Measurements from ENCODE around the gene SLC23A1. TPM values are rescaled to one million over a fixed set of nuclear protein-coding genes. Genes with fewer than 3 reads are reported as not detected.

Gene SLC23A1
- total and polyA plus RNA-seq, 2 of the 13 experiments (the other 11 are each of a cell fraction or from before 2014, with no cell fraction given), result 6.0 to 6.6 TPM

DNA sequence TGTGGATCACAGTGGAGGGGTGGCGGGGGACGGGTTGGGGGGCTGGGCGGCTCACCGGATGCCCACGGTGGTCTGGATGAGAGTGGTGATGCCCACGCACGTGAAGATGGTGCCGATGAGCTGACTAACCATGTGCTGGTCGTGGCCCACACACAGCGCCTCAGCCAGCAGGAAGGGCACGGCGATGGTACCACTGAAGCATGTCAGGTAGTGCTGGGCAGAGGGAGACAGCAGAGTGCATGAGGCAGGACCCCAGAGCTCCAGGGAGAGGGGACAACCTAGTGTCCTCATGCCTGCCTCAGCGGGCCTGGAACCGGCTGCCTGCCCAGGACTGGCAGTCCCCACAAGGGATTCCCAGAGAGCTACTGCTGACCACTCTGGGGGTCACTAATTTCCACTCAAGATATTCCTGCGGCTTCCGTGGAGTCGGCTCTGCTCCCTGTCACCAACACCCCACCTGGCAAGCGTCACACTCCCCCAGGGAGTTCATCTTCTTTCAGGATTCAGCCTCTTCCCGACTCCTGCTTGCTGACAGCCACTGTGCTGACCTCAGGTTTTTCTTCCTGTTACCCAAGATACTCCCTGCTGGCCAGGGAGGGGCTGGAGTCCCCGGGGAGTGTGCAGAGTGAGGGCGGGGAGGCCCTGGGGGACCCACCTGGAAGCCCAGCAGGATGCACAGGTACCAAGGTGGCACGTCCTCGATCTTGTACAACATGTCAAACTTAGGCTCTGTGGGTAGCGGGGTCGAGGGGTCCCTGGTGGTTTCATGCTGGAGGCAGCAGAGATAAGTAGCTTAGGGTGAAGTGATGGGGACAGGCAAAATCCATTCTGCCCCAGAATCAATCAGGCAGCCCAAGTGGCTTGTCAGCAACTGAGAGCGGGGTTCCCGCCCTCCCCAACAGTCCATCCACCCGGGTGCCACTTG, 998 bp downstream of the SLC23A1 start (continued):
- no peak for TF ChIP-seq GABPB1 (CRISPR knock-in tag; IDR thresholded peaks at IDR 0.05)
- no peak for TF ChIP-seq RNF2 (conservative IDR thresholded peaks at IDR 0.05; ENCODE audit: low read depth)
- TF ChIP-seq, protein P1, sequence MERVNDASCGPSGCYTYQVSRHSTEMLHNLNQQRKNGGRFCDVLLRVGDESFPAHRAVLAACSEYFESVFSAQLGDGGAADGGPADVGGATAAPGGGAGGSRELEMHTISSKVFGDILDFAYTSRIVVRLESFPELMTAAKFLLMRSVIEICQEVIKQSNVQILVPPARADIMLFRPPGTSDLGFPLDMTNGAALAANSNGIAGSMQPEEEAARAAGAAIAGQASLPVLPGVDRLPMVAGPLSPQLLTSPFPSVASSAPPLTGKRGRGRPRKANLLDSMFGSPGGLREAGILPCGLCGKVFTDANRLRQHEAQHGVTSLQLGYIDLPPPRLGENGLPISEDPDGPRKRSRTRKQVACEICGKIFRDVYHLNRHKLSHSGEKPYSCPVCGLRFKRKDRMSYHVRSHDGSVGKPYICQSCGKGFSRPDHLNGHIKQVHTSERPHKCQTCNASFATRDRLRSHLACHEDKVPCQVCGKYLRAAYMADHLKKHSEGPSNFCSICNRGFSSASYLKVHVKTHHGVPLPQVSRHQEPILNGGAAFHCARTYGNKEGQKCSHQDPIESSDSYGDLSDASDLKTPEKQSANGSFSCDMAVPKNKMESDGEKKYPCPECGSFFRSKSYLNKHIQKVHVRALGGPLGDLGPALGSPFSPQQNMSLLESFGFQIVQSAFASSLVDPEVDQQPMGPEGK (CRISPR knock-in tag; IDR thresholded peaks at IDR 0.05), result peak; percentile 40; the same call in 1 of the 2 replicates
- TF ChIP-seq, protein P2, sequence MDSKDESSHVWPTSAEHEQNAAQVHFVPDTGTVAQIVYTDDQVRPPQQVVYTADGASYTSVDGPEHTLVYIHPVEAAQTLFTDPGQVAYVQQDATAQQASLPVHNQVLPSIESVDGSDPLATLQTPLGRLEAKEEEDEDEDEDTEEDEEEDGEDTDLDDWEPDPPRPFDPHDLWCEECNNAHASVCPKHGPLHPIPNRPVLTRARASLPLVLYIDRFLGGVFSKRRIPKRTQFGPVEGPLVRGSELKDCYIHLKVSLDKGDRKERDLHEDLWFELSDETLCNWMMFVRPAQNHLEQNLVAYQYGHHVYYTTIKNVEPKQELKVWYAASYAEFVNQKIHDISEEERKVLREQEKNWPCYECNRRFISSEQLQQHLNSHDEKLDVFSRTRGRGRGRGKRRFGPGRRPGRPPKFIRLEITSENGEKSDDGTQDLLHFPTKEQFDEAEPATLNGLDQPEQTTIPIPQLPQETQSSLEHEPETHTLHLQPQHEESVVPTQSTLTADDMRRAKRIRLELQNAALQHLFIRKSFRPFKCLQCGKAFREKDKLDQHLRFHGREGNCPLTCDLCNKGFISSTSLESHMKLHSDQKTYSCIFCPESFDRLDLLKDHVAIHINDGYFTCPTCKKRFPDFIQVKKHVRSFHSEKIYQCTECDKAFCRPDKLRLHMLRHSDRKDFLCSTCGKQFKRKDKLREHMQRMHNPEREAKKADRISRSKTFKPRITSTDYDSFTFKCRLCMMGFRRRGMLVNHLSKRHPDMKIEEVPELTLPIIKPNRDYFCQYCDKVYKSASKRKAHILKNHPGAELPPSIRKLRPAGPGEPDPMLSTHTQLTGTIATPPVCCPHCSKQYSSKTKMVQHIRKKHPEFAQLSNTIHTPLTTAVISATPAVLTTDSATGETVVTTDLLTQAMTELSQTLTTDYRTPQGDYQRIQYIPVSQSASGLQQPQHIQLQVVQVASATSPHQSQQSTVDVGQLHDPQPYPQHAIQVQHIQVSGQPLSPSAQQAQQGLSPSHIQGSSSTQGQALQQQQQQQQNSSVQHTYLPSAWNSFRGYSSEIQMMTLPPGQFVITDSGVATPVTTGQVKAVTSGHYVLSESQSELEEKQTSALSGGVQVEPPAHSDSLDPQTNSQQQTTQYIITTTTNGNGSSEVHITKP (CRISPR knock-in tag; IDR thresholded peaks at IDR 0.05; ENCODE audit: low read depth), result no peak
- TF ChIP-seq SNRNP70 (IDR thresholded peaks at IDR 0.05; ENCODE audit: low read depth, low read length), result no peak
- no peak for TF ChIP-seq ZFP82 (CRISPR knock-in tag; IDR thresholded peaks at IDR 0.05; ENCODE audit: borderline replicate concordance)
- TF ChIP-seq RBAK (CRISPR knock-in tag; IDR thresholded peaks at IDR 0.05), result no peak
- no peak for TF ChIP-seq ZNF251 (CRISPR knock-in tag; IDR thresholded peaks at IDR 0.05)
- TF ChIP-seq, protein P3, sequence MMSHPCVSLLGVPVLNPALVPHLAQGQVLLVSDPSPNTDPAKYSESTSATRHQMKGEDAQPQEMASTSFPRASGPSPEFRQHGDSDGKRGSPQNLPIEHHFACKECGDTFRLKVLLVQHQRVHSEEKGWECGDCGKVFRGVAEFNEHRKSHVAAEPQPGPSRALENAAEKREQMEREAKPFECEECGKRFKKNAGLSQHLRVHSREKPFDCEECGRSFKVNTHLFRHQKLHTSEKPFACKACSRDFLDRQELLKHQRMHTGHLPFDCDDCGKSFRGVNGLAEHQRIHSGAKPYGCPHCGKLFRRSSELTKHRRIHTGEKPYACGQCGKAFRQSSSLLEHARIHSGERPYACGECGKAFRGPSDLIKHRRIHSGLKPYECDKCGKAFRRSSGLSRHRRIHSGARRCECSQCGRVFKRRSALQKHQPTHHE (CRISPR knock-in tag; IDR thresholded peaks at IDR 0.05; ENCODE audit: borderline replicate concordance), result no peak
- peak; percentile 73 for TF ChIP-seq ZNF687 (CRISPR knock-in tag; IDR thresholded peaks at IDR 0.05)
- 0 out of 2 replicates have a peak, but pooled peaks have one; percentile 25 for TF ChIP-seq ZNF501 (CRISPR knock-in tag; IDR thresholded peaks at IDR 0.05)
- no peak for TF ChIP-seq ZFP36L2 (CRISPR knock-in tag; IDR thresholded peaks at IDR 0.05)
- TF ChIP-seq PHF21A (CRISPR knock-in tag; IDR thresholded peaks at IDR 0.05), result no peak
- TF ChIP-seq KLF9 (CRISPR knock-in tag; IDR thresholded peaks at IDR 0.05; ENCODE audit: low read depth), result no peak

Data from HepG2 (cell line).